Measurements from ENCODE around the gene LRRC28.

DNA sequence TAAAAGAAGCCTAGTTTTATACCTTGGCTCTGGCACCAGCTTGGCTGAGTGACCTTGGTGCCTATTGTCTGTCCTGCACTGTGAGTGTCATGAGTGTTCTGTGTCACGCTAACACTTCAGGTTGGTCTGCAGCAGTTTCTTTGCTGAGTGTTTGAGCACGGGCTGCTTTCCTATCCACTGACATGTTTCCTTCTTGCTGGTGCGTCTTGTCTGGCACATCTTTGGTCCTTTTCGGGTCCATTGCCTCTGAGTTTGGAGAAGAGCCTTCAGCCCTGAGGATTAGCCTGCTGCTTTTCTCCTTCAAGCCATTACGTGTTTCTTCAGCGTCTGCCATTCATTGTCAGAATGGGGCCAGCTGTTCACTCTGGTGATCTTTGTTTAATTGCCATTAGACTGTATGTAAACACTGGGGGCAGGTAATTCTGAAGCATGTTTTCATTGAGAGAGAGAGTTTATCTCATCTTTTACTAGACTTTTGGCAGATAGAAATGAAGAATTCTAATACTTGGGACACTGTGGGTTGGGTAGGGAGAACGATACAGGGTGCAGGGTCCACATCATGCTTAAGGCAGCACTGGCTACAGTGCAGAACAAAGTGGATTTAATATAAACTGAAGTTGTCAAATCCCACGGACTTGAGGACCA lies 55.5 kb downstream of the LRRC28 start:
- no peak for TF ChIP-seq ZNF324 (CRISPR knock-in tag; IDR thresholded peaks at IDR 0.05)
- TF ChIP-seq, protein P1, sequence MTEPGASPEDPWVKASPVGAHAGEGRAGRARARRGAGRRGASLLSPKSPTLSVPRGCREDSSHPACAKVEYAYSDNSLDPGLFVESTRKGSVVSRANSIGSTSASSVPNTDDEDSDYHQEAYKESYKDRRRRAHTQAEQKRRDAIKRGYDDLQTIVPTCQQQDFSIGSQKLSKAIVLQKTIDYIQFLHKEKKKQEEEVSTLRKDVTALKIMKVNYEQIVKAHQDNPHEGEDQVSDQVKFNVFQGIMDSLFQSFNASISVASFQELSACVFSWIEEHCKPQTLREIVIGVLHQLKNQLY (CRISPR knock-in tag; conservative IDR thresholded peaks at IDR 0.05): no peak
- TF ChIP-seq, protein P2, sequence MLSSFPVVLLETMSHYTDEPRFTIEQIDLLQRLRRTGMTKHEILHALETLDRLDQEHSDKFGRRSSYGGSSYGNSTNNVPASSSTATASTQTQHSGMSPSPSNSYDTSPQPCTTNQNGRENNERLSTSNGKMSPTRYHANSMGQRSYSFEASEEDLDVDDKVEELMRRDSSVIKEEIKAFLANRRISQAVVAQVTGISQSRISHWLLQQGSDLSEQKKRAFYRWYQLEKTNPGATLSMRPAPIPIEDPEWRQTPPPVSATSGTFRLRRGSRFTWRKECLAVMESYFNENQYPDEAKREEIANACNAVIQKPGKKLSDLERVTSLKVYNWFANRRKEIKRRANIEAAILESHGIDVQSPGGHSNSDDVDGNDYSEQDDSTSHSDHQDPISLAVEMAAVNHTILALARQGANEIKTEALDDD (IDR thresholded peaks at IDR 0.05): no peak
- no peak for TF ChIP-seq JUN (IDR thresholded peaks at IDR 0.05; ENCODE audit: borderline replicate concordance, low read depth, low read length)
- TF ChIP-seq JUN (CRISPR knock-in tag; IDR thresholded peaks at IDR 0.05; ENCODE audit: borderline replicate concordance): no peak
- TF ChIP-seq GATAD2A (IDR thresholded peaks at IDR 0.05): no peak
- no peak for TF ChIP-seq POLR2A (conservative IDR thresholded peaks at IDR 0.05)
- TF ChIP-seq POLR2AphosphoS5 (IDR thresholded peaks at IDR 0.05; ENCODE audit: control insufficient read depth, insufficient read depth, low read depth, low read length): no peak
- no peak for TF ChIP-seq PML (IDR thresholded peaks at IDR 0.05; ENCODE audit: low read length)
- no peak for TF ChIP-seq JUNB (CRISPR knock-in tag; conservative IDR thresholded peaks at IDR 0.05)
- no peak for TF ChIP-seq HDAC6 (IDR thresholded peaks at IDR 0.05; ENCODE audit: low read depth, low read length)
- TF ChIP-seq, protein P3, sequence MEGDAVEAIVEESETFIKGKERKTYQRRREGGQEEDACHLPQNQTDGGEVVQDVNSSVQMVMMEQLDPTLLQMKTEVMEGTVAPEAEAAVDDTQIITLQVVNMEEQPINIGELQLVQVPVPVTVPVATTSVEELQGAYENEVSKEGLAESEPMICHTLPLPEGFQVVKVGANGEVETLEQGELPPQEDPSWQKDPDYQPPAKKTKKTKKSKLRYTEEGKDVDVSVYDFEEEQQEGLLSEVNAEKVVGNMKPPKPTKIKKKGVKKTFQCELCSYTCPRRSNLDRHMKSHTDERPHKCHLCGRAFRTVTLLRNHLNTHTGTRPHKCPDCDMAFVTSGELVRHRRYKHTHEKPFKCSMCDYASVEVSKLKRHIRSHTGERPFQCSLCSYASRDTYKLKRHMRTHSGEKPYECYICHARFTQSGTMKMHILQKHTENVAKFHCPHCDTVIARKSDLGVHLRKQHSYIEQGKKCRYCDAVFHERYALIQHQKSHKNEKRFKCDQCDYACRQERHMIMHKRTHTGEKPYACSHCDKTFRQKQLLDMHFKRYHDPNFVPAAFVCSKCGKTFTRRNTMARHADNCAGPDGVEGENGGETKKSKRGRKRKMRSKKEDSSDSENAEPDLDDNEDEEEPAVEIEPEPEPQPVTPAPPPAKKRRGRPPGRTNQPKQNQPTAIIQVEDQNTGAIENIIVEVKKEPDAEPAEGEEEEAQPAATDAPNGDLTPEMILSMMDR (IDR thresholded peaks at IDR 0.05 in 2 of 3, conservative IDR thresholded peaks at IDR 0.05 in 1 of 3; ENCODE audit: insufficient read depth in 2 of 3, low read depth in 1 of 3, low read length in 3 of 3): no peak

Measured in K562 (cell line).